Measurements from ENCODE around the gene FOXN1. TPM values are rescaled to one million over a fixed set of nuclear protein-coding genes. Genes with fewer than 3 reads are reported as not detected.

The FOXN1 gene
- total RNA-seq, 3 donors from 2014 or later, result 0.29 TPM; not detected in 2

DNA sequence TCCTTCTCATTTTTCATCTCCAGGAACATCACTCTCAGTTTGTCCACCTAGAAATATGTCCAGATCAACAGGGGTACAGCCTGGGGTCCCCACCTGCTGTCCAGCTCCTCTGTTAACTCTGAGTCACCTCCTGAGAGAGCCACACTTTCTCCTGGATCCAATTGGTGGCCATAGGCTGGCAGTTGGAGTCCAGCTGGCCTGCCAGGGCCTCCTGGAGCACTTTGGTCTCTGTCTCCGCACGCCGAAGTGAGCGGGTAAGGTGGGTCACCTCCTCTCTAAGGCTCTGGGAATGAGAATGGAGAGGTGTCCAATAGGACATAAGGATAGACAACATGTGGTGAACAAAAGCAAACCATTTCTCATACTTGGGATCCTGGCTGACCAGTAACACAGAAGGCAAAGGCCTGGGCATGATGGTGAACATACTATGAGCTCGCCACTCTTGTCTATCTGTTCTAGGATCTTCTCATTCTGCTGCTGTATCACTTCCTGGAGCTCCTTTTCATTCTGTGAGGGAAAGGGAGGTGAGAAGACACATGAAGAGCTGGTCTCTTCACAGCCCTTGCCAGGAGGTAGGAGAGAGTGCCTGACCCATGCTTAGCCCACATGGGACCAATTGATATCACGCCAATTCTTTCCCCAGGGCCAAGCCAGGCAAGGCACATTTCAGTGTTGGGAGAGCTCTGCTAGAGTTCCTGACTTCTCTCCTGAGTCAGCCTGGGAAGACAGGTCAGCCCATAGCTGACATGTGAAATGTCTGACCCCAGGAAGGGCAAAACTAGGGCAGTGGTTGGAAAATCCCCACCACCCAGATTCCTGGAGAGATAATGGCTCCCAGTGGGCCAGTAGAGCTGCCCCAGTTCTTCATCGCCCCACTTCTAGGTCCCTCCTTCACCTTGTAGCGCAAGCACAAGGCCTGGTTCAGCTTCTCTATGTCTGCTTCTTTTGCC, 72.4 kb downstream of the FOXN1 start:
- DNase-seq (ENCODE audit: low spot score in 2 of 2), result no peak

DNA sequence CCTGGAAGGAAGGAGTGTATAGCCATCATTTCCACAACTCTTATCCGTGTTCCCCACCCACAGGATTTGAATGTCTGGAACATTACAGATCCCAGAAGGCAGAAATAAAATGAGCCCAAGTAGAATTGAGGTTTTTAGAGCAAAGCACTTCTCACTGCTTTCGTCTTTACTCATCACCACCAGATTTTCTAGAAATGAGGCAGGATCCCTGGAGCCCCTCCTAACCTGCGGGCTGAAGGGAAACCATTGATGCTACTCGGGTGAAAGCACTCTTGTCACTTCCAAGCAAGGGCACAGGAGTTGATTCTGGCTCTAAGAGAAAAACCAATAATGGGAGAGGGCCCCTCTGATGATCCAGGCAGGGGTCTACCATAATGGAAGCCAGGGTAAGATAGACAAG, 73.4 kb downstream of the FOXN1 start:
- TF ChIP-seq, protein P1, sequence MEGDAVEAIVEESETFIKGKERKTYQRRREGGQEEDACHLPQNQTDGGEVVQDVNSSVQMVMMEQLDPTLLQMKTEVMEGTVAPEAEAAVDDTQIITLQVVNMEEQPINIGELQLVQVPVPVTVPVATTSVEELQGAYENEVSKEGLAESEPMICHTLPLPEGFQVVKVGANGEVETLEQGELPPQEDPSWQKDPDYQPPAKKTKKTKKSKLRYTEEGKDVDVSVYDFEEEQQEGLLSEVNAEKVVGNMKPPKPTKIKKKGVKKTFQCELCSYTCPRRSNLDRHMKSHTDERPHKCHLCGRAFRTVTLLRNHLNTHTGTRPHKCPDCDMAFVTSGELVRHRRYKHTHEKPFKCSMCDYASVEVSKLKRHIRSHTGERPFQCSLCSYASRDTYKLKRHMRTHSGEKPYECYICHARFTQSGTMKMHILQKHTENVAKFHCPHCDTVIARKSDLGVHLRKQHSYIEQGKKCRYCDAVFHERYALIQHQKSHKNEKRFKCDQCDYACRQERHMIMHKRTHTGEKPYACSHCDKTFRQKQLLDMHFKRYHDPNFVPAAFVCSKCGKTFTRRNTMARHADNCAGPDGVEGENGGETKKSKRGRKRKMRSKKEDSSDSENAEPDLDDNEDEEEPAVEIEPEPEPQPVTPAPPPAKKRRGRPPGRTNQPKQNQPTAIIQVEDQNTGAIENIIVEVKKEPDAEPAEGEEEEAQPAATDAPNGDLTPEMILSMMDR (IDR thresholded peaks at IDR 0.05), result no peak
- TF ChIP-seq POLR2AphosphoS5 (IDR thresholded peaks at IDR 0.05) (no peak), POLR2A (IDR thresholded peaks at IDR 0.05) (no peak)

More for the DNA sequence above, 72.4 kb downstream of the FOXN1 start:
- H3K4me1 ChIP-seq, result no peaks in the 10 kb centered on the region
- H3K4me3 ChIP-seq, result no peak overlapping the region
- intact Hi-C loops (cut with DNase I; ENCODE audit: low total_unique reads), result no loop called here
- TF ChIP-seq, protein P1 (IDR thresholded peaks at IDR 0.05), result no peak
- TF ChIP-seq POLR2AphosphoS5 (IDR thresholded peaks at IDR 0.05), result no peak
- no peak for TF ChIP-seq POLR2A (IDR thresholded peaks at IDR 0.05)
- no peaks in the 10 kb centered on the region for H3K36me3 ChIP-seq
- H3K27ac ChIP-seq, result no peak overlapping the region
- no peaks in the 10 kb centered on the region for H3K9me3 ChIP-seq
- H3K27me3 ChIP-seq, result no peaks in the 10 kb centered on the region

DNA sequence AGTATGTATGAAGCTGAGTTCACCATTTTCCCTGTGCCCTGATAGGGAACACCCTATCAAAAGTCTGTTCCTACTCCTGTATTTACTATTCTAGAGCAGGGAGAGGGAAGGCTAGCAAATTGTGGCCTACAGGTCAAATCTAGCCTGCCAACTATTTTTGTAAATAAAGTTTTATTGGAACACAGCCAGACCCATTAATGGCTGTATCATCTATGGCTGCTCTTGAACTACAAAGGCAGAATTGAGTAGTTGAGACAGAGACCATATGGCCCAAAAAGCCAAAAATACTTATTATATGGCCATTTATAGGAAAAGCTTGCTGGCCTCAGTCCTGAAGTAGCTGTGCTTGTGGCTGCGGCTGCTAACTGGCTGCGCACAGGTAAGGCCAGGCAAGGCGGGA, 74.8 kb downstream of the FOXN1 start:
- intact Hi-C loops (cut with DNase I; ENCODE audit: low total_unique reads), result no loop called here
- no peaks in the 10 kb centered on the region for H3K36me3 ChIP-seq
- no peak for TF ChIP-seq POLR2A (IDR thresholded peaks at IDR 0.05)
- TF ChIP-seq, protein P1 (IDR thresholded peaks at IDR 0.05), result no peak

More for the DNA sequence above, 73.4 kb downstream of the FOXN1 start:
- Histone ChIP-seq H3K27me3 (no peaks in the 10 kb centered on the region), H3K36me3 (no peaks in the 10 kb centered on the region), H3K4me3 (no peak overlapping the region), H3K27ac (no peak overlapping the region), H3K9me3 (no peaks in the 10 kb centered on the region), H3K4me1 (no peaks in the 10 kb centered on the region)
- DNase-seq (ENCODE audit: low spot score in 2 of 2), result no peak
- intact Hi-C loops (cut with DNase I; ENCODE audit: low total_unique reads), result no loop called here

DNA sequence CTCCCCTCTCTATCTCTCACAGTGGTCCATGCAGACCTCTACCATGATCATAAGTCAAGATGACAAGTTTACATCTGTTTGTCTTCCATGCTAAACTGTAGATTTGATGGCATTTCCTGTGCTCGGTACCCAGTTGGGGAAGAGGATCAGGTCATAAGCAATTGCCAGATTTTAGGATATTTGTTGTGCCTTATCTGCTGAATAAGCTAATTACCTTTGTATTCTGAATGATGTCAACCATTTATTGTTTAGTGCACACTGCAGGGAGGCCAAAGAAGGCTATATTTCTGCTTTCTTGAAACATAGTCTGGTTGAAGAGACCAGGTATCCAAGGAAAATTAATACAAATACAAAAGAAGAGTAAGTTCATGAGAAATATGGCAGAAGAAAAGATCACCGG, 76.4 kb downstream of the FOXN1 start:
- H3K4me3 ChIP-seq, result no peak overlapping the region
- TF ChIP-seq, protein P1 (IDR thresholded peaks at IDR 0.05), result no peak
- TF ChIP-seq POLR2AphosphoS5 (IDR thresholded peaks at IDR 0.05) (no peak), POLR2A (IDR thresholded peaks at IDR 0.05) (no peak)
- H3K27me3 ChIP-seq, result no peaks in the 10 kb centered on the region
- intact Hi-C loops (cut with DNase I; ENCODE audit: low total_unique reads), result no loop called here
- H3K9me3 ChIP-seq, result no peaks in the 10 kb centered on the region
- H3K36me3 ChIP-seq, result no peaks in the 10 kb centered on the region
- H3K27ac ChIP-seq, result no peak overlapping the region
- no peaks in the 10 kb centered on the region for H3K4me1 ChIP-seq
- no peak for DNase-seq (ENCODE audit: low spot score in 2 of 2)

More for the DNA sequence above, 74.8 kb downstream of the FOXN1 start:
- H3K4me3 ChIP-seq, result no peak overlapping the region
- no peak for DNase-seq (ENCODE audit: low spot score in 2 of 2)
- H3K4me1 ChIP-seq, result no peaks in the 10 kb centered on the region
- no peaks in the 10 kb centered on the region for H3K9me3 ChIP-seq
- no peaks in the 10 kb centered on the region for H3K27me3 ChIP-seq
- no peak overlapping the region for H3K27ac ChIP-seq

DNA sequence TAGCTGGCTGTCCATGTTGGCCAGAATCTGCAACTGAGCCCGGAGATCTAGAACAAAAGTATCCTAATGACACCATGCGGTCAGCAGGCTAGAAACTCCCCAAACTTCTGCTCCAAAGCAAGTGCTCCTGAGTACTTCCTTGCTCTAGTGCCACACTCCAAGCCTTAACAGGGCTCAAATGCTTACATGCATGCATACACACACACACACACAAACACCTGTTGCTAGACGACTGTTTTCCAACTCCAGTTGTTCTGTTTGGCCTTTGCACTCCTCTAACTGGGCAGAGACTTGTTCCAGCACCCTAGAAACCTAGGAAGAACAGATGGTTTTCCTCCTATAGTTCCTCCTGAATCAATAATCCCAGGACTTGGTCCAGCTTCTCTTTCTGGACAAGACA, 78.3 kb downstream of the FOXN1 start:
- H3K9me3 ChIP-seq, result no peaks in the 10 kb centered on the region

More for the DNA sequence above, 78.3 kb downstream of the FOXN1 start:
- TF ChIP-seq POLR2AphosphoS5 (IDR thresholded peaks at IDR 0.05) (no peak), POLR2A (IDR thresholded peaks at IDR 0.05) (no peak)
- TF ChIP-seq, protein P1 (IDR thresholded peaks at IDR 0.05), result no peak
- no peaks in the 10 kb centered on the region for H3K36me3 ChIP-seq
- intact Hi-C loops (cut with DNase I; ENCODE audit: low total_unique reads), result no loop called here
- no peaks in the 10 kb centered on the region for H3K4me1 ChIP-seq
- H3K27ac ChIP-seq, result no peak overlapping the region
- H3K4me3 ChIP-seq, result no peak overlapping the region
- H3K27me3 ChIP-seq, result no peaks in the 10 kb centered on the region
- no peak for DNase-seq (ENCODE audit: low spot score in 2 of 2)
